ENCODE data around the gene TNRC6C.
"Not testable (repeated sequence)": the region's sequence is repeated elsewhere in the genome, so short reads cannot be mapped to it uniquely, and the experiment has no call there.

TNRC6C gene

GRCh38 chr17:78113804-78114785 lies 155.6 kb downstream of the TNRC6C start:
- DNase-seq = no peak

- DNase-seq = no peak
Observed at GRCh38 chr17:78114831-78115723, 156.6 kb downstream of the TNRC6C start.

GRCh38 chr17:78115803-78116202 lies 157.3 kb downstream of the TNRC6C start:
- DNase-seq = not testable (repeated sequence)

GRCh38 chr17:78116411-78116810 lies 157.9 kb downstream of the TNRC6C start:
- no peak for DNase-seq

- no peak for DNase-seq
Observed at GRCh38 chr17:78117027-78117981, 158.8 kb downstream of the TNRC6C start.

- DNase-seq = no peak
Observed at GRCh38 chr17:78118801-78119241, 160.3 kb downstream of the TNRC6C start.

- no peak for DNase-seq
Observed at GRCh38 chr17:78120537-78120936, 162.0 kb downstream of the TNRC6C start.

GRCh38 chr17:78120971-78121800 lies 162.7 kb downstream of the TNRC6C start:
- no peak for DNase-seq

- no peak for DNase-seq
Observed at GRCh38 chr17:78121801-78122215, 163.3 kb downstream of the TNRC6C start.

- no peak for DNase-seq
Observed at GRCh38 chr17:78122216-78122930, 163.9 kb downstream of the TNRC6C start.

- DNase-seq = no peak
Observed at GRCh38 chr17:78122931-78123249, 164.4 kb downstream of the TNRC6C start.

- DNase-seq = no peak
Observed at GRCh38 chr17:78123258-78123929, 164.9 kb downstream of the TNRC6C start.

GRCh38 chr17:78124081-78124835 lies 165.8 kb downstream of the TNRC6C start:
- DNase-seq = no peak

- DNase-seq = no peak
Observed at GRCh38 chr17:78124836-78125137, 166.3 kb downstream of the TNRC6C start.

GRCh38 chr17:78125138-78125913 lies 166.8 kb downstream of the TNRC6C start:
- DNase-seq = no peak

GRCh38 chr17:78125976-78126894 lies 167.7 kb downstream of the TNRC6C start:
- no peak for DNase-seq

GRCh38 chr17:78126895-78127238 lies 168.4 kb downstream of the TNRC6C start:
- no peak for DNase-seq

All from right forelimb (tissue), 1 donor.